ENCODE results near the gene OR6Y1. TPM values are rescaled to one million over a fixed set of nuclear protein-coding genes. Genes with fewer than 3 reads are reported as not detected.

Gene OR6Y1
- total RNA-seq, 1 experiment from 2014 or later = not detected

DNA sequence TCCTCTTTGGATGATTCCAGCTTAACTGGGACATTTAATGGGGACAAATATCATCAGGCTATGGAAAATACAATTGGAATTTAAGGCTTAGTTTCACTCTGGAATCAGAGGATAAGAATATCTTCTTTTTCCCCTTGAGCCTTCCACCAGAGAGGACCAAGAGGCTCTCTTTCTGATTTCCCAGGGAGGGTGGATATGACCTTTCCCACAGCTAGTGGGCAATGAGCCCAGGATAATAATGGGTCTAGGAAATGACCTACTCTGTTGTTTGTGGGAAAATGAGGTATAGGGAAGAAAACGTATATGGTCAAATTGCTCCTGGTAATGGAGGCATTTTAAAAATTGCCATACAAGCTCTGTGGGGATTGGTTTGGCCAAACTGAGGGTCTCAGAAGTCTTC is 1.9 kb downstream of the OR6Y1 start:
- no peaks in the 10 kb centered on the region for H3K36me3 ChIP-seq (ENCODE audit: low read depth, low read length)
- no peaks in the 10 kb centered on the region for H4K20me1 ChIP-seq (ENCODE audit: low read length)
- ChIA-PET POLR2A (ENCODE audit: unreplicated experiment) (no interaction called here), CTCF (no interaction called here)
- no peaks in the 10 kb centered on the region for H3F3A ChIP-seq (ENCODE audit: low read length, unreplicated experiment)
- H3K9me3 ChIP-seq (ENCODE audit: low read length) = no peaks in the 10 kb centered on the region; the same call in 1 of the 2 replicates
- TF ChIP-seq, protein P1, sequence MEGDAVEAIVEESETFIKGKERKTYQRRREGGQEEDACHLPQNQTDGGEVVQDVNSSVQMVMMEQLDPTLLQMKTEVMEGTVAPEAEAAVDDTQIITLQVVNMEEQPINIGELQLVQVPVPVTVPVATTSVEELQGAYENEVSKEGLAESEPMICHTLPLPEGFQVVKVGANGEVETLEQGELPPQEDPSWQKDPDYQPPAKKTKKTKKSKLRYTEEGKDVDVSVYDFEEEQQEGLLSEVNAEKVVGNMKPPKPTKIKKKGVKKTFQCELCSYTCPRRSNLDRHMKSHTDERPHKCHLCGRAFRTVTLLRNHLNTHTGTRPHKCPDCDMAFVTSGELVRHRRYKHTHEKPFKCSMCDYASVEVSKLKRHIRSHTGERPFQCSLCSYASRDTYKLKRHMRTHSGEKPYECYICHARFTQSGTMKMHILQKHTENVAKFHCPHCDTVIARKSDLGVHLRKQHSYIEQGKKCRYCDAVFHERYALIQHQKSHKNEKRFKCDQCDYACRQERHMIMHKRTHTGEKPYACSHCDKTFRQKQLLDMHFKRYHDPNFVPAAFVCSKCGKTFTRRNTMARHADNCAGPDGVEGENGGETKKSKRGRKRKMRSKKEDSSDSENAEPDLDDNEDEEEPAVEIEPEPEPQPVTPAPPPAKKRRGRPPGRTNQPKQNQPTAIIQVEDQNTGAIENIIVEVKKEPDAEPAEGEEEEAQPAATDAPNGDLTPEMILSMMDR (conservative IDR thresholded peaks at IDR 0.05; ENCODE audit: low read depth, low read length) = no peak
- TF ChIP-seq EZH2 (IDR thresholded peaks at IDR 0.05; ENCODE audit: low read length, unreplicated experiment) (no peak), EZH2phosphoT487 (IDR thresholded peaks at IDR 0.05; ENCODE audit: borderline replicate concordance, low read length) (no peak)
- no peak overlapping the region for H3K27ac ChIP-seq (ENCODE audit: low read length)
- intact Hi-C loops (cut with micrococcal nuclease) = no loop called here
- H3K4me2 ChIP-seq (ENCODE audit: low read length) = no peak overlapping the region
- DNase-seq (no peak), ATAC-seq (no peak)
- no peak overlapping the region for H3K4me3 ChIP-seq (ENCODE audit: low read length)
- no peaks in the 10 kb centered on the region for H3K9me2 ChIP-seq (replicated peaks; ENCODE audit: low read length)
- H3K9ac ChIP-seq (ENCODE audit: low read length) = no peak overlapping the region
- H3K4me1 ChIP-seq (ENCODE audit: insufficient read depth, low read length) = no peaks in the 10 kb centered on the region
- H2AFZ ChIP-seq (ENCODE audit: low read length) = no peak overlapping the region
- BruUV-seq (replicated peaks) = no TSS peak
- H3K27me3 ChIP-seq (ENCODE audit: low read length) = peaks cover 4% of the 10 kb centered on the region; the same call in 1 of the 2 replicates
- H3K79me2 ChIP-seq (ENCODE audit: low read length) = no peaks in the 10 kb centered on the region

DNA sequence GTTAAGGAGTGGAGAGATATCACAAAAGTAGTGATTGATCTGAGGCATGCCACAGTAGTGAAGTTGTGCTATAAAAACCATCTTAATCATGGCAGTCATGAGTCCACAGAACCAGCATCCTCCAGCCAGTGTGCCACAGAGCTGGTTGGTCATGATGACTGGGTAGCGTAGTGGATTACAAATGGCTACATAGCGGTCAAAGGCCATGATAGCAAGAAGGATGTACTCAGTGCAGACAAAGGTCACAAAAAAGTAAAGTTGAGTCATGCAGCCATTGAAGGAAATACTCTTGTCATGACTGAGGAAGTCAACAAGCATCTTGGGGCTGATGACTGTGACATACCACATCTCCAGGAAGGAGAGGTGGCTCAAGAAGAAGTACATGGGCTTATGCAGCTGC is 6.7 kb downstream of the OR6Y1 start:
- Histone ChIP-seq H3K36me3 (ENCODE audit: low read depth, low read length) (no peaks in the 10 kb centered on the region), H3K27ac (ENCODE audit: low read length) (no peak overlapping the region), H2AFZ (ENCODE audit: low read length) (no peak overlapping the region), H3K4me1 (ENCODE audit: insufficient read depth, low read length) (no peaks in the 10 kb centered on the region), H3K9ac (ENCODE audit: low read length) (no peak overlapping the region), H3F3A (ENCODE audit: low read length, unreplicated experiment) (no peaks in the 10 kb centered on the region), H3K4me3 (ENCODE audit: low read length) (no peak overlapping the region), H3K9me3 (ENCODE audit: low read length) (no peaks in the 10 kb centered on the region; the same call in 1 of the 2 replicates), H3K9me2 (replicated peaks; ENCODE audit: low read length) (no peaks in the 10 kb centered on the region), H3K79me2 (ENCODE audit: low read length) (no peaks in the 10 kb centered on the region), H4K20me1 (ENCODE audit: low read length) (no peaks in the 10 kb centered on the region), H3K27me3 (ENCODE audit: low read length) (no peaks in the 10 kb centered on the region), H3K4me2 (ENCODE audit: low read length) (no peak overlapping the region)
- no TSS peak for BruUV-seq (replicated peaks)
- intact Hi-C loops (cut with micrococcal nuclease) = no loop called here
- ChIA-PET POLR2A (ENCODE audit: unreplicated experiment) (no interaction called here), CTCF (no interaction called here)
- ATAC-seq (no peak), DNase-seq (no peak)
- TF ChIP-seq, protein P1 (conservative IDR thresholded peaks at IDR 0.05; ENCODE audit: low read depth, low read length) = no peak
- TF ChIP-seq EZH2 (IDR thresholded peaks at IDR 0.05; ENCODE audit: low read length, unreplicated experiment) = no peak
- TF ChIP-seq EZH2phosphoT487 (IDR thresholded peaks at IDR 0.05; ENCODE audit: borderline replicate concordance, low read length) = no peak

DNA sequence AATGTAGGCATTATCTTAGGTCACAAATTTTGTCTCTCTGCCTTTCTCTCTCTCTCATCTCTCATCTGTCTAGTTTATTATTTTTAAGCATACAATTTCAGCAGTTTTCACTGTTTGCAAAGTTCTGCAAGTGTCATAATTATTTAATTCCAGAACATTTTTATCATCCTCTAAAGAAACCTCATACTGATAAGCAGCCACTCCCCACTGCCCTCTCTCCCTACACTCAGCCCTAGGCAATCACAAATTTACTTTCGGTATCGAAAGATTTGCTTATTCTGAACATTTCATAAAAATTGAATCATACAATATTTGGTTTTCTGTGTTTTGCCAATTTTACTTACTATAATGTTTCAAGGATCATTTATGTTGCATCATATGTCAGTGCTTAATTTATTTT is 16.6 kb downstream of the OR6Y1 start:
- no peak for ATAC-seq
- Histone ChIP-seq H3K4me2 (ENCODE audit: low read length) (peak overlapping the region; percentile 20; the same call in 1 of the 2 replicates), H3F3A (ENCODE audit: low read length, unreplicated experiment) (no peaks in the 10 kb centered on the region), H3K79me2 (ENCODE audit: low read length) (no peaks in the 10 kb centered on the region), H3K9me3 (ENCODE audit: low read length) (peaks cover 3% of the 10 kb centered on the region; the same call in 1 of the 2 replicates), H3K27me3 (ENCODE audit: low read length) (peaks cover 17% of the 10 kb centered on the region), H3K4me3 (ENCODE audit: low read length) (no peak overlapping the region), H3K4me1 (ENCODE audit: insufficient read depth, low read length) (no peaks in the 10 kb centered on the region), H4K20me1 (ENCODE audit: low read length) (no peaks in the 10 kb centered on the region), H3K9ac (ENCODE audit: low read length) (no peak overlapping the region), H3K9me2 (replicated peaks; ENCODE audit: low read length) (no peaks in the 10 kb centered on the region), H3K36me3 (ENCODE audit: low read depth, low read length) (no peaks in the 10 kb centered on the region), H2AFZ (ENCODE audit: low read length) (no peak overlapping the region), H3K27ac (ENCODE audit: low read length) (no peak overlapping the region)
- no peak for TF ChIP-seq EZH2phosphoT487 (IDR thresholded peaks at IDR 0.05; ENCODE audit: borderline replicate concordance, low read length)
- TF ChIP-seq EZH2 (IDR thresholded peaks at IDR 0.05; ENCODE audit: low read length, unreplicated experiment) = no peak
- TF ChIP-seq, protein P1 (conservative IDR thresholded peaks at IDR 0.05; ENCODE audit: low read depth, low read length) = no peak
- ChIA-PET POLR2A (ENCODE audit: unreplicated experiment) (no interaction called here), CTCF (no interaction called here)
- no peak for DNase-seq
- BruUV-seq (replicated peaks) = no TSS peak
- intact Hi-C loops (cut with micrococcal nuclease) = loop anchor here (10.0 kb wide), 1 partner anchor 537 kb away; the partner anchor contains the start of gene AIM2
